Gastrocnemius medialis (tissue), 4 donors: Measurements from ENCODE around the gene GAPVD1.

Experiments used
- CTCF ChIP-seq, 5 experiments: fragments of 450-650 bp in 3 of 5; fragments of 200-600 bp in 2 of 5; sonication (generic) in 2 of 5; IDR thresholded peaks in 4 of 5; conservative IDR thresholded peaks in 1 of 5; 1 replicate in 4 of 5; 2 replicates in 1 of 5; pipeline ENCODE4 v1.5.1; 2016 to 2019; ENCODE audit warnings: antibody characterized with exemption in 5 of 5, mild to moderate bottlenecking in 3 of 5, moderate library complexity in 3 of 5
- POLR2A ChIP-seq, 2 donors: fragments of 450-650 bp; IDR thresholded peaks; one replicate each; pipeline ENCODE4 v1.6.1; 2017; ENCODE audit warnings: antibody characterized with exemption in 2 of 2, mild to moderate bottlenecking in 2 of 2, moderate library complexity in 2 of 2

- TF ChIP-seq CTCF (IDR thresholded peaks at IDR 0.05 in 4 of 5, conservative IDR thresholded peaks at IDR 0.05 in 1 of 5) (no peak), POLR2A (IDR thresholded peaks at IDR 0.05) (no peak)
Measured at GRCh38 chr9:125280945-125281344, 19.3 kb downstream of the GAPVD1 start.
